Measurements from ENCODE around the gene HEXD.

Gene HEXD

DNA sequence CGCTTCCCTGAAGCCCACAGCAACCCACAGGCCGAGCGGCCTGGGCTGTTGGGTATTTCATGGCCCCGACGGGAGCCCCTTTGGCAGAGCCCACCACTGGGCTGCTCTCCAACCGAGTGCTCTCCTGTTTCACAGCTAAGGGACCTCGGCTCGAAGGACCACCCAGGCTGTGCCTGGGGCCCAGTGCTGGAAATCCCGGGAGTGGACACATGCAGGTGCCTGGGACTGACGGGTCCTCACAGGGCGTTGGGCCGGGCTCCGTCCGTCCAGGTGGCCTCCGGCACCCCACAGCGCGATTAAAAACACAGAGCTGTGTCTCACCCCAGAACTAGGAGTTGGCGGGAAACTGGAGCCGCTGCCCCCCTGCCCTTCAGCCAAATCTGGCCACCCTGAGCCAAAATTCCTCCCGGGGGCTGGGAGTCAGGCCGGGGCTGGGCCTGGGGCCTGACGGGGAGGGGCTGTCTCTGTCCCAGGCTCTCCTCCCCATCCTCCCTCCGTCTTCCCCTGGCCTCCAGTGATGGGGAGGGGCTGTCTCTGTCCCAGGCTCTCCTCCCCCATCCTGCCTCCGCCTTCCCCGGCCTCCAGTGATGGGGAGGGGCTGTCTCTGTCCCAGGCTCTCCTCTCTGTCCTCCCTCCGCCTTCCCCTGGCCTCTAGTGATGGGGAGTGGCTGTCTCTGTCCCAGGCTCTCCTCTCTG lies 32.4 kb upstream of the HEXD start:
- Histone ChIP-seq H3K27ac (ENCODE audit: low read depth, low read length) (no peak overlapping the region), H3K9me3 (ENCODE audit: control insufficient read depth, insufficient read depth, low read length) (no peaks in the 10 kb centered on the region), H3K27me3 (ENCODE audit: control insufficient read depth, low read length) (no peaks in the 10 kb centered on the region), H3F3A (ENCODE audit: control insufficient read depth, insufficient read depth) (no peaks in the 10 kb centered on the region), H3K4me1 (ENCODE audit: control insufficient read depth, low read length) (no peaks in the 10 kb centered on the region), H4K20me1 (ENCODE audit: control insufficient read depth, insufficient read depth, low read depth, low read length) (no peaks in the 10 kb centered on the region), H3K9me2 (replicated peaks; ENCODE audit: control insufficient read depth, low read length) (no peaks in the 10 kb centered on the region), H3K79me2 (ENCODE audit: control insufficient read depth, low read length) (no peaks in the 10 kb centered on the region), H3K4me3 (ENCODE audit: low read length) (no peak overlapping the region), H3K36me3 (ENCODE audit: control insufficient read depth, low read length) (no peaks in the 10 kb centered on the region), H3K4me2 (ENCODE audit: low read length) (no peak overlapping the region)
- no peak for TF ChIP-seq CTCF (IDR thresholded peaks at IDR 0.05; ENCODE audit: low read depth, low read length, poor library complexity, severe bottlenecking)
- TF ChIP-seq EZH2phosphoT487 (IDR thresholded peaks at IDR 0.05; ENCODE audit: borderline replicate concordance, low read length): no peak

- no peak overlapping the region for H3K4me2 ChIP-seq (ENCODE audit: low read length)
- H4K20me1 ChIP-seq (ENCODE audit: control insufficient read depth, insufficient read depth, low read depth, low read length): no peaks in the 10 kb centered on the region
- H3K9me3 ChIP-seq (ENCODE audit: control insufficient read depth, insufficient read depth, low read length): no peaks in the 10 kb centered on the region
- H3K4me3 ChIP-seq (ENCODE audit: low read length): no peak overlapping the region
- no peak for TF ChIP-seq CTCF (IDR thresholded peaks at IDR 0.05; ENCODE audit: low read depth, low read length, poor library complexity, severe bottlenecking)
- no peak for TF ChIP-seq EZH2phosphoT487 (IDR thresholded peaks at IDR 0.05; ENCODE audit: borderline replicate concordance, low read length)
- no peaks in the 10 kb centered on the region for H3K36me3 ChIP-seq (ENCODE audit: control insufficient read depth, low read length)
- H3K9me2 ChIP-seq (replicated peaks; ENCODE audit: control insufficient read depth, low read length): no peaks in the 10 kb centered on the region
- no peaks in the 10 kb centered on the region for H3K27me3 ChIP-seq (ENCODE audit: control insufficient read depth, low read length)
- H3K79me2 ChIP-seq (ENCODE audit: control insufficient read depth, low read length): no peaks in the 10 kb centered on the region
- no peak overlapping the region for H3K27ac ChIP-seq (ENCODE audit: low read depth, low read length)
- no peaks in the 10 kb centered on the region for H3K4me1 ChIP-seq (ENCODE audit: control insufficient read depth, low read length)
- no peaks in the 10 kb centered on the region for H3F3A ChIP-seq (ENCODE audit: control insufficient read depth, insufficient read depth)
Measured at GRCh38 chr17:82386255-82386831, 31.8 kb upstream of the HEXD start.

DNA sequence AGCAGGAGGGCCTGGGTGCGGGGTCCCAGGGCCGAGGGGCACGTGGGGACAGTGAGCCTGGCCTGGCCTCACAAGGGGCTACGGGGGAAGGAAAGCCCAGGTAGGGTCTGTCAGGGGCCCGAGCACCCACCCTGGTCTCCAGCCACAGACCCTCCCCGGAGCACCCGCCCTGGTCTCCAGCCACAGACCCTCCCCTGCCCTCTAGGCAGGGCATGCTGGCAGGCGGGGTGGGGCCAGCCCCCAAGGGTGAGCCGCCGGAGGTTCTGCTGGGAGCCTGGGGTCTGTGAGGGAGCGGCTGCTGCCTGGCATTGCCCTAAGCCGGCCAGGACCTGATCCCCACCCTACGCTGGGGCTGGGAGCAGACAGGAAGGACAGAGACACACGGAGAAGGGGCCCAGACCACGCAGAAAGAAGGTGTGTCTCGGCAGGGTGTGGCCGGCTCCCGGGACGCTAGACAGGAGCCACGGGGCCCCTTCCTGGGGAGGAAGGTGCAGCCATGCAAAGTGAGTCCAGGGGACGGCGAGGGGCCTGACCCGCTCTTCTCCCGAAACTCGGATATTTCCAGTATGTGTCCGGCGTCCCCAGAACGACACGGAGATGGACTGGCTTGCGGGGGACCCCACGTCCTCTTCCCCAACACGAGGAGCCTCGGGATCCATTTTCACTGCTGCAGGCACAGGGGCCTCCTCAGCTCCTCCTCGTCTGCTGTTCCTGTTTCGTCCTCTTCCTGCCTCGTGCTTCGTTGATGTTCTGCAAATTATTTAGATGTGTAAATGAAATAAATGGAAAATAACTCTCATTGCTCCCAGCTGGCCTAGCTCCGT lies 31.1 kb upstream of the HEXD start:
- Histone ChIP-seq H3K9me3 (ENCODE audit: control insufficient read depth, insufficient read depth, low read length) (no peaks in the 10 kb centered on the region), H3K79me2 (ENCODE audit: control insufficient read depth, low read length) (no peaks in the 10 kb centered on the region), H3K4me1 (ENCODE audit: control insufficient read depth, low read length) (no peaks in the 10 kb centered on the region), H3K4me3 (ENCODE audit: low read length) (no peak overlapping the region), H3K9me2 (replicated peaks; ENCODE audit: control insufficient read depth, low read length) (no peaks in the 10 kb centered on the region), H3K4me2 (ENCODE audit: low read length) (no peak overlapping the region), H3F3A (ENCODE audit: control insufficient read depth, insufficient read depth) (no peaks in the 10 kb centered on the region), H3K27me3 (ENCODE audit: control insufficient read depth, low read length) (no peaks in the 10 kb centered on the region), H4K20me1 (ENCODE audit: control insufficient read depth, insufficient read depth, low read depth, low read length) (no peaks in the 10 kb centered on the region), H3K27ac (ENCODE audit: low read depth, low read length) (no peak overlapping the region), H3K36me3 (ENCODE audit: control insufficient read depth, low read length) (no peaks in the 10 kb centered on the region)
- TF ChIP-seq CTCF (IDR thresholded peaks at IDR 0.05; ENCODE audit: low read depth, low read length, poor library complexity, severe bottlenecking) (no peak), EZH2phosphoT487 (IDR thresholded peaks at IDR 0.05; ENCODE audit: borderline replicate concordance, low read length) (no peak)
